GM18873 (cell line): ENCODE data around the gene PTPRM.

Source experiments
- ATAC-seq: cut with Tn5 transposase; IDR thresholded peaks from one replicate; pipeline ENCODE4 v1.9.1; 2021; ENCODE audit warnings: mild to moderate bottlenecking, moderate library complexity, moderate number of reproducible peaks; ENCODE audit not compliant: unreplicated experiment, low FRiP score

The PTPRM gene

GRCh38 chr18:8361941-8362471 is 794.9 kb downstream of the PTPRM start:
- ATAC-seq = no peak

GRCh38 chr18:8362863-8363262 is 795.7 kb downstream of the PTPRM start:
- no peak for ATAC-seq

- no peak for ATAC-seq
These were observed 797.3 kb downstream of the PTPRM start for GRCh38 chr18:8364385-8364784.

GRCh38 chr18:8365006-8365405 is 797.9 kb downstream of the PTPRM start:
- ATAC-seq = no peak

GRCh38 chr18:8365528-8365927 is 798.4 kb downstream of the PTPRM start:
- no peak for ATAC-seq

GRCh38 chr18:8366070-8366469 is 799.0 kb downstream of the PTPRM start:
- no peak for ATAC-seq

- no peak for ATAC-seq
These were observed 799.5 kb downstream of the PTPRM start for GRCh38 chr18:8366656-8367055.

- ATAC-seq = no peak
These were observed 800.3 kb downstream of the PTPRM start for GRCh38 chr18:8367217-8367988.

- no peak for ATAC-seq
These were observed 801.5 kb downstream of the PTPRM start for GRCh38 chr18:8368512-8369217.

- ATAC-seq = no peak
These were observed 806.4 kb downstream of the PTPRM start for GRCh38 chr18:8373486-8373885.

GRCh38 chr18:8374676-8375075 is 807.6 kb downstream of the PTPRM start:
- no peak for ATAC-seq

- no peak for ATAC-seq
These were observed 808.1 kb downstream of the PTPRM start for GRCh38 chr18:8375249-8375648.

GRCh38 chr18:8376113-8376512 is 809.0 kb downstream of the PTPRM start:
- ATAC-seq = no peak

- ATAC-seq = no peak
These were observed 812.2 kb downstream of the PTPRM start for GRCh38 chr18:8379187-8379941.

GRCh38 chr18:8380006-8380405 is 812.9 kb downstream of the PTPRM start:
- no peak for ATAC-seq

GRCh38 chr18:8380926-8381325 is 813.8 kb downstream of the PTPRM start:
- no peak for ATAC-seq

- no peak for ATAC-seq
These were observed 814.8 kb downstream of the PTPRM start for GRCh38 chr18:8381821-8382459.

- ATAC-seq = no peak
These were observed 818.3 kb downstream of the PTPRM start for GRCh38 chr18:8385400-8385799.

GRCh38 chr18:8386669-8387380 is 819.7 kb downstream of the PTPRM start:
- ATAC-seq = no peak
